Putamen (tissue), 1 donor: Measurements from ENCODE around the gene HOMER2.

Experiments used
- DNase-seq: peaks from one replicate; pipeline ENCODE4 v3.0.0-alpha.2; 2016; ENCODE audit warnings: low spot score

Gene HOMER2

DNA sequence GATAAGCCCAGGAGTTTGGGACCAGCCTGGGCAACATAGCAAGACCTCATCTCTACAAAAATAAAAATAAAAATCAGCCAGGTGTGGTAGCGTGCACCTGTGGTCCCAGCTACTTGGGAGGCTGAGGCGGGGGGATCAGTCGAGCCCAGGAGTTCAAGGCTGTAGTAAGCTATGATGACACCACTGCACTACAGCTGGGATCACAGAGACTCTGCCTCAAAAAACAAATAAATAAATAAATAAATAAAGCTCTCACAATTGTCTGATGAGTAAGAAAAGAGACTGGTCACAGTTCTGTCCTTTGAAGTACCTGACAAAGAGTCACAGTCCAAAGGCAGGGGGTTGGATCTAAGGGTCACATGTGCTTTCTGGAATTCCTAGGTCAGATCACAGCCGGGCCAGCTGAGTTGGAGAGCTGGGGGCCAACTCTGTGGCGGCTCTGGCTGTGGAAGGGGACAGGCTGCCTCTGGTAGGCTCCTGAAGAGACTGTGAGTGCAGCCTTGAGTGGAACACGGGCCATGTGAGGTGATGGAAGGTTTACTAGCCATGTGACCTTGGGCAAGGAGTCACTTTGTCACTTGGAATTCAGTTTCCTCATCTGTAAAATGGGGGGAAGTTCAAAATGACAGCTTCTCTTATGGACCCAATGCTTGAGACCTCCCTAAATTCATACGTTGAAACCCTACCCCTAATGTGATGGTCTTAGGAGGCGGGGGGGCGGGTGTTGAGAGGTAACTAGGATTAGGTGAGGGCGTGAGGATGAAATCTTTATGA, 95.9 kb downstream of the HOMER2 start:
- no peak for DNase-seq

DNA sequence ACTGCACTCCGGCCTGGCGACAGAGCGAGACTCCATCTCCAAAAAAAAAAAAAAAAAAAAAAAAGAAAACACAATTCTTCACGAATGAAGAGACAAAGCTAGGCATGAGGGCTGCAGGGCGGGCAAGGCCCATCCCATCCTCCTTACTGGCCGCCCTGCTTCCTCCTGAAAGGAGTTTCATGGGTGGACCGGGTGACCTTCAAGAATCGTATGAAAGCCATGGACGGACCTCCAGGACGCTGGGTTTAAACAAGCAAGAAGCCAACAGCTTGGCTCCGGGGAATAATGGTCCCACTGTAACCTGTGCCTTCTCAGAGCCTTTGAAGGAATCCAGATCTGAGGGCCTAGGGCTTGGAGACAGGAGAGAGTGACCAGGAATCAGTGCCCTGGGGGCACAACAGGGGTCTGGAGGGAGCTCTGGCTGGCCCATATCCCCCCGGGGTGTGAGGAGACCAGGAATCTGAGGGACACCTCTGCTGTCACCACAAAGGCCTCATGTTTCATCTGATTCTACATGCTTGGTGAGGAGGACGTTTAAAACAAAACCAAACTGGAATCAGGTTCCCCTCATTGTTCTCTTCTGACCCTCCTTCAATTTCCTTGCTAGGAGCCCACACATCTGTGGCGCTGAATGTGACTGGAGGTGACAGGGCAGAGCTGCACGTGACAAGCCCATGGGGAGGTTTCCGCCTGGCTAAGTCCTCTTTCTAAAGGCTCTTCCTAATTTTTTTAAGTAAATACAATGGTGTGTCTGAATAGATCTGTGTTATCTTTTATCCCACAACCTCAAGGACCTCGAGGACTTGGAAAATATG, 97.0 kb downstream of the HOMER2 start:
- DNase-seq = no peak

DNA sequence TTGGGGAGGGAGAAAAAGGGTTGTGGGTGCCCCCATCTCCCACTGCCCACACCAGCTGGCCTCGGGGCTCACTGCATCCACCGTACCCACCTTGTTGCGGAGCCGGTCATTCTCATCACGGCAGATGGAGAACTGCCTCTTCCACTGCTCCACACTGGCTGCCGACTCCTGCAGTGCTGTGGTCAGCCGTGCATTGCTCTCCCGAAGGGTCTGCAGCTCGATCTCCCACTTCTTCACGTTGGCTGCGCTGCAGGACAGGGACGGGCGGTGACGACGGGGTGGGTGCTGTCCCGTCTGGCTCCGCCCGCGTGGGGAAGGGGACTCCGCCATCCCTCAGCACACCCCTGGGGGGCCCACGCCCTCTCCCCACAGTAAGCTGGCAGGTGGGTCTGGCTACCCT, 98.0 kb downstream of the HOMER2 start:
- no peak for DNase-seq

DNA sequence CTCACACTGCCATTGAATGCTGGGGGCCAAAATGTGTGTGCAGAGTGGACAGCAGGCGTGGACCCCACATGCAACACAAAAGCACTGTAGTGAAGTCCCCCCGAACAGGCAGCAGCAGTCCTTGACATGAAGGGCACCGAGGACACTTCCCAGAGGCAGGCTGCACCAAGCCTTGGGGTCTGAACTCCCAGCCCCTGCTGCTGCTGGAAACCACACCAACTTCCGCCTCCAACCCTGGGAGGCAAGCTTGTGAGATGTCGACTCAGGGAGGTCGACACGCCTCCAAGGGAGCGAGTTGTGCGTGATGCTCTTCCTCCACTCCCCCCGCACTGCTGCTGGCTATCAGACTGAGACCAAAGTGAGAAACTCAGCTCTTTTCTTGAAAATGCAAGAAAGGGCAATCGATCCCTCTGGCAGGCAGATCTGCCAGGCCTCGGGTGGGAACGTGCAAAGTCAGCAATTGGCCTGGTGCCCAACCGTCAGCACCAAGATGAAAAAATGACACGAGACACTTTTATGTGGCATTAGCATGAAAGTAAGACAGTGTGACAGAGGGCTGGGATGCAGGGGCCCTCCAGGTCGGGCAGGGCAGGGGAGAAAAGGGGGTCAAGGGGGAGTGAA, 99.5 kb downstream of the HOMER2 start:
- no peak for DNase-seq

DNA sequence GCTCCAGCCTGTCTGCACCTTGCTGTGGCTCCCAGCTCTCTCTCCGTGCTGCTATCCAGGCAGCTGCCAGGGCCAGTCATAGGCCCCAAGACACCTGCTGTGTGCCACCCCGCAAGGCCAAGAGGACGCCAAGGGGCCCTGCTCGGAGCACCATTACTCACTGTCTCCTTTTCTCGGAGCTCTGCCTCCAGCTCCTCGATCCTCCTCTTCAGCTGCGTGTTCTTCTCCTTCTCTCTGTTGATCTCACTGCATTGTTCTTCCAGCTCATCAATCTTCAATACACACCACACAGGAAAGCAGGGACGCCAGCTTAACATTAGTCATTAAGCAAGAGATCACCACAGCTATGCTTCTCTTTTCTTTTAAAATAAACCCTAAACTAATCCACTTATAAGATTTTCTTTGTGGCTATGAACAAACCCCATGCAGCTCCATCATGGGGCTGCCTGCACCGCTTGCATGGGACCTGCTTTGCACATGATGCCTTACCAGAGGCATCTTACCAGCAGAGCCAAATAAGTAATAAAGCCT, 100.5 kb downstream of the HOMER2 start:
- DNase-seq = no peak

DNA sequence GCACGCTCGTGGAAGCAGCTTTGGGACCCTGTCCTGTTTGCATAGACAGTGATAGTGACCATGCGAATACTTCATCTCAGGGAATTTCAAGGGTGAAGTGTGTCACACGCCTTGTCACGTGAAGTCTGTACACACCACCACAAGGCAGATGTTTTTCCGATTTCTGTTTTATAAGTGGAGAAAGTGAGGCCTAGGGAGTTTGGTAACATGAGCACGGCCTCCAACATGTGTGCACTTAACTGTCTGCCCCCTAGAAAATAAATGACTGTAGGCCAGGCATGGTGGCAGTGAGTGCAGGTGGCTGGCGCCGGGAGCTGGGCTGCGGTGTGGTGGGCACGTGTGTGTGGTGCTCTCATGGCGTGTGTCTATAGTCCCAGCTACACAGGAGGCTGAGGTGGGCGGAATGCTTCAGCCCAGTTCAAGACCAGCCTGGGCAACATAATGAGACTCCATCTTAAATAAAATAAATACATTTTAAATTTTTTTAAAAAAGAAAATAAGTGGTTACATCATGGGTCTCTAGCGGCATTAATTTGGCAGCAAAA, 101.1 kb downstream of the HOMER2 start:
- no peak for DNase-seq

DNA sequence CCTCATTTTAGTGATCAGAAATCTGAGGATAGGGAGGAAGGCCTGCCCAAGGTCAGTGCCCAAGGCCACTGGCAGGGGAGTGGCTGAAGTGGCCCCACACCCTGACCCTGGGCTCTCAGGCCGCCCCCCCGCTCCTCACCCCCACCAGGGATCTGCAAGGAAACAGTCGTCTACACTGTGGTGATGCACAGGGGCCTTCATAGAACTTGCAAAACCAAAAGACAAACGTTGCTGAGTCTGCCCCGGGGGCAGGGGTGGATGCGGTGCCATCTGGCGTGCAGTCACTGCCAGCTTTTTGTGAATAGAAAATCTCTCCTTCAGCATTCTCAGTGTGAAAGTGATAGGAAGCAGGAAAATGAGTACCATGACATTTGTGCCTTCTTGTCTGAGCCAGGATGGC, 101.8 kb downstream of the HOMER2 start:
- DNase-seq = no peak

DNA sequence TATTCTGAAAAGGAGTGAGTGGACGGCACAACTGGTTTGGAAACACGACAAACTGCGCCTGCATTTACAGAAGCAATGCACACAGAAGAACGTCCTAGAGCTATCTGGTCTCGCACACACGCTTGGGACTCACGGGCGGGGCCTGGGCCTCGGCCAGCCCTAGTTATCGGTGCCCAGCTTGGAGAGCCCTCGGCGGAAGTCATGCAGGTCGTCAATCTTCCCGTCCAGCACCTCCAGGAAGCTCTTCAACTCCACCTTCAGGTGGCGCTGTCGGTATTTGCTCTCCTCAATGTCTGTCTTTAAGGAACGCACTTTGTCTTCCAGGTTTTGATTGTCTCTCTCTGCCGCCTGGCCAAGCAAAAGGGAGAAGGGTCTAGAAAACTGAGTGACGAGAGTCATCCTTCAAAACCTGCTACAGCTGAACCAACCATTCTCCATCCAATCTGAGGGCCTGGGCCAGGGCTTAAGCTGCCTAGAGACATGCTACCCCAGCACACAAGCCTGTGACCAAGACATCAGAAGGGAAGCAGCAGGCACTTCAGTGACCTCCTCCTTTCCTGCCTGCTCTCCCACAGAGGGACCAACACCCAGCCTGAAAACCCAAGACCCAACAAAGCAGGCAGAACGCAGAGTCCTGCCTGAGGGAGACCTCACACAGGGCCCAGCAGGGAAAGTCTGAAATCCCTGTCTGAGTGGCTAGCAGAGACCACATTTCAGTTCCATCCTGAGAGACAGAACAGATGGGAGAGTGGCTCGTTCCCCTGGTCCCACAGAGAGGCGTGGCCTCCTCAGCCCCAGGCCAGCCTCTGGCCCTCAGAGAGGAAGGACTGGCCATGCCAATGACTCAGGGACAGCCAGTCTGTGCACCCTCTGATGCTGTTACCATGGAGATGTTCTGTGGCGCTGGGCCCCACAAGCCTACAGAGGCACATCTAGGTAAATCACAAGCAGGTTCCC, 102.7 kb downstream of the HOMER2 start:
- DNase-seq = peak; percentile 42

DNA sequence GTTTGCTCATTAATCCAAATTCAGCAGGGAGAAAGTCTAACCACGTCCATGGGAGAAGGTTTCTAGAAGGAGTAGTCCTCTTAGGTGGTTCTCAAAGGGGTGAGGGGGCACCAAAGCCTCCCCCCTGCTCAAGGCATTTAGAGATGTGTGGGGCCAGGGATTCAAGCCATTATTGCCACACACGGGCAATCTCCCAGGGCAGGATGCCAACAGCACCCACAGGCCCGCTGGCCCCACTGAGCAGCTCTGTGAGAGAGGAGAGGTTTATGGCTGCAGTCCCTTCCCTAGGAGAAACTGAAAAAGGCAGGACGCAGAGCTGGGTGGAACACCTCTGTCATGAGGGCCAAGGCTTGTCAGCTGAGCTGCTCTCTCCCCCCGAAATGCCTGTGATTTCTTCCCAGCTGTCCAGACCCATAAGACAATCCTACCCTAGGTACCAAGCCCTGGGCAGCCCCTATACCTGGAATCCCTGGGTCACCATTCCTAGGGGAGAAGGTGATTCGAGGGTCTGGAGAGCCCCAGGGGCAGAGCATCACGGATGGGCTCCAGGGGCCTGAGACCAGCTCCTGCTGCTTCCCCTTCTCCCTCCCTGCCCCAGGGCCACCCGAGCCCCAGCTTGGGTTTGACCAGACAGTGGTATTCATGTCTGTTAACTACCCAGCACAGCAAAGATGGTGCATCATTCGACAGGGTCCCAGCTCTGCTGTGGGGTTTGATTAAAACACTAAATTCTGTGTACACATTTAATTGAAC, 104.1 kb downstream of the HOMER2 start:
- no peak for DNase-seq

DNA sequence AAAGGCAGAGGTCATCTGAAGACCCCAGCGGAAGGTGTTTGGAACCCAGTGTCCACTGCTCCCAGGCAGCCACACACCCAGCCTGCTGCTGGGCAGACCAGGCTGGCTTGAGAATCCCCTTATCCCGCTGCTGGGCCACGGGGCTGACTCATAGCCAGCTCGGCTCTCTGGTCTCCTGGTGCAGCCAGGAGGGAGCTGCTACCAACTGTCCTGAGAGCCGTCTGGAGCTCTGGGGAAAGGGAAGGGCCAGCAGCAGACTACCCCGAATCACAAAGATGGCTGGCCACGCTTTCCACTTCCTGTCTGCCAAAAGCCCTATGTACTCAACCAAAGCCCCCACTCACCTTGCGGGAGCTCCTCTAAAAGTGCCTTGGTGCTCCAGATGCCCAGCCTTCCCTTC, 104.8 kb downstream of the HOMER2 start:
- no peak for DNase-seq

DNA sequence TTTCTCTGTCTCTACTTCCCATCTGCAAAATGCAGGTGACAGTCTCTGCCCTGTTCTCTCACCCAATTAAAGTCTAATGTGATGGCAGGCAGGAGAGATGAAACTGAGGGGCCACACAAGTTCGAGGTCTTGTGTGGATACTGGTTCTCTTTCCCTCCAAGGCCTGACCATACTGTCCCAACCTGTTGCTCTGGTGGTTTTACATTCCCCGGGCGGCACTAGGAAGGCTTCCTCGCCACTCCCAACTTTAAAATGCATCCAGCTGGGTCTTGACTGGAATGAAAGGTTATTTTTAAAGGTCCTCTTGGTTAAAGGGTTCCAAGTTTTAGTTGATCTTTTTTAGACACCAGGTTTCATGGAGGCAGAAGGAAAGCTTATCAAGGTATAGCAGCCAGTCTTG, 105.9 kb downstream of the HOMER2 start:
- no peak for DNase-seq

DNA sequence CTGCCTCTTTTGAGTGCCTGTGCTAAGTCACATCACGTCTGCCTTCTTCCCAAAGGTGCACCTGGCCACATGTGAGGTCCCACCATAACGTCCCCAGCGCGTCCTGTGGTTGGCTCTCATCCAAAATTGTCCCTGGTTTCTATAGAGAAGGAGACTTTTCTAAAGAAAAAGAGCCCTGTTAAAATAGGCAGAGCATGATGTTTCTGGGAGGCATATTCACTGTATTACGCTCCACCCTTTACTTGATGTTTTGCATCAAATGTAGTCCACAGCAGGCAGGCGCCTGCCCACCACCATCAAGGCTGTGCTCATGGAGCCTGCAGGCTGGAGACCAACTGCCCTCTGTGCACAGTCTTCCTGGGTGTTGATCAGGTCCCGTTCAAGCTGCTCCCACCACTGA, 106.8 kb downstream of the HOMER2 start:
- no peak for DNase-seq

DNA sequence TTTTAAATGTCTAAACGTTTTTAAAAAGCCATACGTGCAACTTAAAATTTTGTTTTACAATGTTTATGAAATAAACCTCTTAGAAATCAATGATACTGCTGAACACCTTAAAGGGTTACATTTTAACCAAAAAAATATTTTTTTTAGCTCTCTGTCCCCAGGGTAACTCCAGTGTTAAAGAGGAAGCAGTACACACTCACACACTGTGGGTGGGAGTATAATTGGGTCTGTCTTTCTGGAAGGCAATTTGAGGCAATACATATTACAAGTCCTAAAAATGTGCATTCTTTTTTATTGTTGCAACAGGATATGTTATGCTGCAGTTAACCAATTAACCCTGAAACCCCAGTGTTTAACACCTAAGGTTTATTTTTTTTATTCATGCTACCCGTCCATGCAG, 109.0 kb downstream of the HOMER2 start:
- DNase-seq = no peak

DNA sequence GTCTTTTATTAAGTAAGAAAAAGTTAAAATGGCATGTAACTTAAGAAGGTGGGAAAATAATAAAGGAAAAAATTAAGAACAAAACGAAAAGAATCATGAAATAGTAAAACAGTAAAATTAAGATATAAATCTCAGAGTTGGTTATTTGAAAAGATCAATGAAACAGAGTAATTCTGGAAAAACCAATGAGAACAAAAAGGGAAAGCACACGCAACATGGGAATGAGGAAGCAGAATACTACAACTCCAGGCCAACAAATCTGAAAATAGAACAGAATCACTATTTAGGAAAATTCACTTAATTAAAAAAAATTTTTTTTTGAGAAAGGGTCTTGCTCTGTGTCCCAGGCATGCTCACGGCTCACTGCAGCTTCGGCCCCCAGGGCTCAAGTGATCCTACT, 112.4 kb downstream of the HOMER2 start:
- DNase-seq = no peak

DNA sequence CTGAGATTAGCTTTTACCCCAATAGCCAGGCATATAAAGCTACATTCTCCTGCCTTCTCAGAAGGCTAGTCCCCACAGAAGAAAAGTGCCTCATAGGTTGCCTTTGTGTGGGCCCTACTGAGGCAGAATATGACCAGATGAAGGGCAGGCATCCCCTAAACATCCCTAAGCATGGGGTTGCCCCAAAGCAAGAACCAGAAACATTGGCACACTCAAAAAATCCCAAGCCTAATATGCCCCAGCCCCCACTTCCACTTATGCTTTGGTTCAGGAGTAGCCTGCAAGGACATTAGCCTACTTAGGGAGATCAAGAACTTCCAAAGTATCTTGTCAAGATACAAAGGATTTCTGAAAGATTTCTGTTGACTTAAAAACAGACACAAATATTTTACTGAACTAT, 113.4 kb downstream of the HOMER2 start:
- DNase-seq = no peak

DNA sequence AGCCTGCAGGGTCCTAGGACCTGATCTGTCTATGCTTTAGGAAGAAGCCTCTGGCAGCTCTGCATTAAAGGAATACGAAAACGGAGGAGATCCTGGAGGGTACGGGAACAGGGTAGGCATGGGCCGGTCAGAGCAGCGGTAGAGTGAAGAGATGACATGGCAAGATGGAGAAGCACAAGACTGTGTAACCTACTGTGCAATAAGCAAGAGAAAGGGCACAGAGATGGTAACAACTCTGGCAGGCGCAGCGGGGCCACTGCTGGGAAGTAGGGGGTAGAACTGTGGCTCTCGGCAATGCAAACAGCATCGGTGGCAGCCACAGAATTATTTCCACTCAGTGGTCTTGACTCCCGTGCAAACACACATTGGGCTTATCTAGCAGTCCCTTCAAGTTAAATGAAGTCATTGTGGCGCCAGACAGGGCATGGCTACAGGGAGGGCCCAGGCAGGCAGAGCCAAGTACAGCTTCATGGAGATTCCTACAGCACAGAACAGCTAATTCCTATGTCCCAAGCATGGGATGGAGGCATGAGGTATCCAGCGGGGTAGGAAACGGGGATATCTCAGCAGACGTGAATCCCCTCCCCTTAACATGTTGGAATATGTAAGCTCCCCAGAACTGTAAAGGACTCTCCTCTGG, 114.3 kb downstream of the HOMER2 start:
- DNase-seq = no peak

DNA sequence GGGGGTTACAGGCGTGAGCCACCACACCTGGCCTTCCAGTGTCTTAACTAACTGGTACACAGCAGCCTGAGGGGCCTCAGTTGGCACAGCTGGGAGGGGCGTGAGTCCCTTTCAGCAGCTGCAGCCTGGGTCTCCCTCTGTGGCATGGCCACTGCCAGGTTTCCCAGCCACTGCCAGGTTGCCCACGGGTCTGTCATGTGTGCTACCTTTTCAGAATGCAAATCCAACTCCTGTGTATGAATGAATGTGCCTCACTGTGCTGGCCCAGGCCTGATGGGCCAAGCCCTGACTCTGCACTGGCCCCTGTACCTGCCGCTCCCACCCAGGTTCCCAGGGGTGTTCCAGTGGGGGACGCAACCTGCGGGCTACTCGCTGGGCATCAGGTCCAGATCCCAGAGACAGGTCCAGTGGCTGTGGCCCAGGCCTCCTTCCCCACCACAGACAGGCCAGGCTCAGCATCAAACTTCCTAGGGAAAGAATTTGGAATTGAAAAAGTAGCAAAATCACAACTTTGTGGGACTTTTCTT, 117.1 kb downstream of the HOMER2 start:
- DNase-seq = no peak

DNA sequence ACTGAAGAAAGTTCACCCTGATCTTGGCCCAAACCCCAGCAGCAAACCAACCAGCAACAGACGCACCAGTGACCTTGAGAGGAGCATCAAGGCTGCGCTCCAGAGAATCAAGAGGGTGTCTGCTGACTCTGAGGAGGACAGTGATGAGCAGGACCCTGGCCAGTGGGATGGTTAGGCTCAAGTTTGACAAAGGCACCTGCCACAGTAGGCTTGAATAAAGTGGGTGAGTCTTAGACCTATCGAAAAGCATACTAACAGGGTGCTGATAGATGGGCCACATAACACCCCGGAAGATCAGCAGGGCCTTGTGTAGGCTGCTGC, 119.2 kb downstream of the HOMER2 start:
- no peak for DNase-seq

DNA sequence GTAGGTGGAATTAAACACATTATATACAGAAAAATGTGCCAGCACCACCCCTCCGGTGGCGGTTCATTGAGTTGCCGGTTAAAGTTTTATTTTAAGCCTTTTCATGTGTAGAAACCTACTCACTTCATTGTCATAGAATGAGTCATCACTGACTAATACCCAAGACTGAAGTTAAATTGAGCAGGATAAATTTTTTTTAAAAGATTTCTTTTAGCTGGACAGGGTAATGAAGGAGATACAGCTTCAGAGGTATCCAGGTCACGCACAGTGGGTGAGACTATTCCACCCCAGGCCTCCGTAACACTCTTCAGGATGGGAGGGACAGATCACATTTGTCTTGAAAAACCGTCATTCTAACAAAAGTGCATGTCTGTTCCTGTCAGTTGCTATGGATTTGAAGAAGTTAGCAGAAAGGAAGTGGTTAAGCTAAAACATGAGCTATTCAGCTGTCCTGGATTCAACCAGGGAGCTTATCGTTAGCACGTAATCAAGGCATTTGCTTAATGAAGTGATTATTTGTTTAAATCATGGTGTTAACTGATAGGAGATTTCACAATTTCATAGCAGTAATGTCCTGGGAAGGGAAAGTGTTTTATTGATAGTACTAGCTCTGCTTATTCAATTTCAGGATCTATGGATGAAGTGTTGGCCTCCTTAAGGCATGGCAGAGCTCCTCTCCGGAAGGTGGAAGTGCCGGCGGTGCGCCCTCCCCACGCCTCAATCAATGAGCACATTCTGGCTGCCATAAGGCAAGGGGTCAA, 119.7 kb downstream of the HOMER2 start:
- peak; percentile 74 for DNase-seq
